CD4-positive, alpha-beta memory T cell (primary cell): Measurements from ENCODE around the gene DCTN1. TPM values are rescaled to one million over a fixed set of nuclear protein-coding genes. Genes with fewer than 3 reads are reported as not detected.

ENCODE experiments used
- CTCF ChIA-PET: fragments of 350-600 bp; sonication (Branson Sonifier 250); formaldehyde crosslinking; loops from one replicate; lab custom pipeline; 2021; ENCODE audit warnings: inconsistent platforms; ENCODE audit not compliant: partially characterized antibody; lab: Charles Lee
- POLR2A ChIA-PET: fragments of 350-600 bp; sonication (Branson Sonifier 250); formaldehyde crosslinking; loops from one replicate; lab custom pipeline; 2021; ENCODE audit not compliant: partially characterized antibody; lab: Charles Lee
- DNase-seq, 5 donors: peaks; one replicate each; pipeline versions ENCODE4 v3.0.0 to v3.0.0-alpha.2; 2020 to 2022; ENCODE audit warnings: mixed read lengths in 1 of 5
- H3K27ac ChIP-seq: one replicate; pipeline ENCODE4 v1.7.0; 2013; ENCODE audit warnings: low read depth, low read length
- H3K27me3 ChIP-seq: 2 replicates; pipeline ENCODE4 v1.7.0; 2013; ENCODE audit warnings: mild to moderate bottlenecking, low read length, moderate library complexity; ENCODE audit not compliant: insufficient read depth
- H3K36me3 ChIP-seq: 2 replicates; pipeline ENCODE4 v1.7.0; 2013; ENCODE audit warnings: mild to moderate bottlenecking, low read length, moderate library complexity; ENCODE audit not compliant: insufficient read depth
- H3K4me1 ChIP-seq: 2 replicates; pipeline ENCODE4 v1.7.0; 2013; ENCODE audit warnings: mild to moderate bottlenecking, low read length, moderate library complexity; ENCODE audit not compliant: insufficient read depth
- H3K4me3 ChIP-seq, 2 donors: one replicate each; pipeline ENCODE4 v1.7.0; 2013; ENCODE audit warnings: low read length in 2 of 2, mild to moderate bottlenecking in 1 of 2
- H3K9me3 ChIP-seq, 2 donors: one replicate each; pipeline ENCODE4 v1.7.0; 2013; ENCODE audit warnings: low read length in 2 of 2, control low read depth in 1 of 2; ENCODE audit not compliant: control insufficient read depth in 1 of 2
- H3K27ac Mint-ChIP-seq, 7 donors: one replicate each; pipeline ENCODE4 v1.8.0; 2020 to 2021; ENCODE audit warnings: mixed read lengths in 7 of 7, mild to moderate bottlenecking in 6 of 7, inconsistent platforms in 3 of 7, moderate library complexity in 3 of 7
- H3K27me3 Mint-ChIP-seq, 2 donors: one replicate each; pipeline ENCODE4 v1.8.0; 2020 to 2021; ENCODE audit warnings: mixed read lengths in 2 of 2
- H3K36me3 Mint-ChIP-seq, 2 donors: one replicate each; pipeline ENCODE4 v1.8.0; 2020 to 2021; ENCODE audit warnings: mixed read lengths in 2 of 2, inconsistent platforms in 1 of 2, mild to moderate bottlenecking in 1 of 2
- H3K4me1 Mint-ChIP-seq, 4 donors: one replicate each; pipeline ENCODE4 v1.8.0; 2020 to 2021; ENCODE audit warnings: mixed read lengths in 4 of 4, mild to moderate bottlenecking in 1 of 4
- H3K4me3 Mint-ChIP-seq, 8 donors: one replicate each; pipeline ENCODE4 v1.8.0; 2020 to 2021; ENCODE audit warnings: mixed read lengths in 8 of 8, mild to moderate bottlenecking in 7 of 8, moderate library complexity in 6 of 8, inconsistent platforms in 3 of 8
- H3K9me3 Mint-ChIP-seq, 8 donors: one replicate each; pipeline ENCODE4 v1.8.0; 2020 to 2021; ENCODE audit warnings: mixed read lengths in 8 of 8, mild to moderate bottlenecking in 5 of 8, inconsistent platforms in 3 of 8, moderate library complexity in 1 of 8
- intact Hi-C: fragments of 100-400 bp; cut with micrococcal nuclease; formaldehyde crosslinking; loops from one replicate; pipeline ENCODE4 v1.15.1; 2023
- polyA plus RNA-seq, 2 donors: library from polyadenylated mRNA; unstranded; fragments of 300-500 nt; fragmentation: Illumina TruSeq; gene quantifications; one replicate each; pipeline ENCODE4 v1.2.3, GENCODE V29; 2021
- total RNA-seq, 2 experiments: library from RNA; stranded (reverse); gene quantifications; one replicate each; pipeline ENCODE4 v1.2.3, GENCODE V29; 2021

The DCTN1 gene
- total and polyA plus RNA-seq, 4 experiments from 2014 or later = 24.4 to 115 (median 91.6) TPM

DNA sequence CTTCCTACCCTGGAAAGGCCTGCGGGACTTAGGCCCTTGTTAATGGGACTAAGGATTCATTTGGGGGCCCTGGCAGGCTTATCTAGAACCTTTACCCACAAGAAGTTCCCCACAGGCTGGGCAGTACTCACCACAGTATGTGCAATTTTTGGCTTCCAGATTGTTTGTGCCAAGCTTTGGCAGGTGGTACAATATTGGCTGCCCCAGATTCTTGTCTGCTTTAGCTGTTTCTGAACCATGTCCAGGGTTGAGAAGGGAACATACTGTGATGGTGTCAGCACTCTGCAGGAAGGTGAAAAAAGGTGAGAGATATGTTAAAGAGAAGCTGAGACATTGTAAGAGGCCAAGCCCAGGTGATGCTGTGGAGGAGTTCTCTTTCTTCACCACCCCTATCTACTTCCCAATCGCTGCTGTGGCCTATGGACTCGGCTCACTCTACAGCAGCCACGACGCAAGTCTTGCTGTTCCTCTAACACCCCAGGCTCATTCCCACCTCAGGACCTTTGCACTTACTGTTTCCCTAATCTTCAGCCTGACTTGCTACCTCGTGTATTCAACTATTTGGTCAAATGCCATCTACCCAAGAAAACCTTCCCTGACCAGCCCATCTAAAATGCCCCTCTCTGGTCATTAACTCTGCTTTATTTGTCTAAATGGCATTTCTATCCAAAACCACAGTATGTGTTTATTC lies 46.1 kb downstream of the DCTN1 start:
- H3K9me3 ChIP-seq = no peaks in the 10 kb centered on the region
- peak overlapping the region in 5 of 7 donors; percentile 5 to 88 (median 61) for H3K27ac Mint-ChIP-seq
- H3K27ac ChIP-seq = no peak overlapping the region
- CTCF ChIA-PET = interaction anchor here (0.6 to 12.8 kb wide), 46 partner anchors 8 to 515 kb away, joined by 3 to 303 read pairs (median 6); partner anchors contain the start of genes BOLA3, MRPL53, SLC4A5 and STAMBP
- no peaks in the 10 kb centered on the region for H3K27me3 Mint-ChIP-seq
- no peaks in the 10 kb centered on the region for H3K9me3 Mint-ChIP-seq
- H3K4me1 ChIP-seq = peaks cover 15% of the 10 kb centered on the region
- intact Hi-C loops = loop anchor here (2.0 to 10.0 kb wide), 2 partner anchors 179 to 253 kb away; no protein-coding TSS in a partner anchor
- peaks cover 3 to 5% of the 10 kb centered on the region in 2 donors for H3K36me3 Mint-ChIP-seq
- POLR2A ChIA-PET = interaction anchor here (1.7 kb wide), 1 partner anchor 68 kb away, joined by 4 read pairs; no protein-coding TSS in a partner anchor
- no peak for DNase-seq
- peaks cover 0 to 7% (median 7%) of the 10 kb centered on the region in 4 donors for H3K4me1 Mint-ChIP-seq
- H3K36me3 ChIP-seq = no peaks in the 10 kb centered on the region
- H3K4me3 Mint-ChIP-seq = no peak overlapping the region
- no peaks in the 10 kb centered on the region for H3K27me3 ChIP-seq
- H3K4me3 ChIP-seq = no peak overlapping the region

- H3K4me1 Mint-ChIP-seq = peaks cover 0 to 7% (median 7%) of the 10 kb centered on the region in 4 donors
- no peak overlapping the region for H3K4me3 ChIP-seq
- no peak overlapping the region for H3K27ac ChIP-seq
- no peak overlapping the region for H3K27ac Mint-ChIP-seq
- no peaks in the 10 kb centered on the region for H3K9me3 ChIP-seq
- no peak overlapping the region for H3K4me3 Mint-ChIP-seq
- no peaks in the 10 kb centered on the region for H3K27me3 Mint-ChIP-seq
- H3K36me3 ChIP-seq = no peaks in the 10 kb centered on the region
- H3K36me3 Mint-ChIP-seq = peaks cover 2 to 5% of the 10 kb centered on the region in 2 donors
- ChIA-PET CTCF (interaction anchor here (1.0 to 12.8 kb wide), 5 partner anchors 27 to 256 kb away, joined by 3 to 303 read pairs (median 4); no protein-coding TSS in a partner anchor), POLR2A (no interaction called here)
- no peak for DNase-seq
- peaks cover 15% of the 10 kb centered on the region for H3K4me1 ChIP-seq
- intact Hi-C loops = loop anchor here (10.0 kb wide), 1 partner anchor 178 kb away; no protein-coding TSS in a partner anchor
- no peaks in the 10 kb centered on the region for H3K9me3 Mint-ChIP-seq
- H3K27me3 ChIP-seq = no peaks in the 10 kb centered on the region
These were observed 46.9 kb downstream of the DCTN1 start for GRCh38 chr2:74333175-74333574.

- intact Hi-C loops = loop anchor here (10.0 kb wide), 1 partner anchor 178 kb away; no protein-coding TSS in a partner anchor
- H3K4me3 ChIP-seq = no peak overlapping the region
- H3K27ac Mint-ChIP-seq = peak overlapping the region in 2 of 7 donors; percentile 48 to 70
These were observed 47.4 kb downstream of the DCTN1 start for GRCh38 chr2:74332550-74333174.

GRCh38 chr2:74328573-74328972 lies 51.5 kb downstream of the DCTN1 start:
- H3K27me3 ChIP-seq = no peaks in the 10 kb centered on the region
- peaks cover 13 to 15% of the 10 kb centered on the region in 2 donors for H3K36me3 Mint-ChIP-seq
- H3K27ac Mint-ChIP-seq = no peak overlapping the region
- no peaks in the 10 kb centered on the region for H3K9me3 Mint-ChIP-seq
- POLR2A ChIA-PET = no interaction called here
- no peaks in the 10 kb centered on the region for H3K9me3 ChIP-seq
- CTCF ChIA-PET = interaction anchor here (3.0 kb wide), 1 partner anchor 78 kb away, joined by 13 read pairs; no protein-coding TSS in a partner anchor
- H3K4me1 ChIP-seq = peaks cover 3% of the 10 kb centered on the region
- H3K4me1 Mint-ChIP-seq = no peaks in the 10 kb centered on the region
- no peaks in the 10 kb centered on the region for H3K36me3 ChIP-seq
- no peak for DNase-seq
- no peak overlapping the region for H3K27ac ChIP-seq
- no peak overlapping the region for H3K4me3 ChIP-seq
- intact Hi-C loops = no loop called here
- no peak overlapping the region for H3K4me3 Mint-ChIP-seq
- H3K27me3 Mint-ChIP-seq = no peaks in the 10 kb centered on the region

More at GRCh38 chr2:74332550-74333174, 47.4 kb downstream of the DCTN1 start:
- Histone ChIP-seq H3K9me3 (no peaks in the 10 kb centered on the region), H3K27me3 (no peaks in the 10 kb centered on the region), H3K4me1 (peaks cover 18% of the 10 kb centered on the region), H3K27ac (no peak overlapping the region), H3K36me3 (no peaks in the 10 kb centered on the region)
- peaks cover 0 to 8% of the 10 kb centered on the region in 2 donors for H3K36me3 Mint-ChIP-seq
- H3K9me3 Mint-ChIP-seq = no peaks in the 10 kb centered on the region
- no peaks in the 10 kb centered on the region for H3K27me3 Mint-ChIP-seq
- peaks cover 0 to 7% (median 7%) of the 10 kb centered on the region in 4 donors for H3K4me1 Mint-ChIP-seq
- DNase-seq = no peak
- no peak overlapping the region for H3K4me3 Mint-ChIP-seq
- ChIA-PET POLR2A (no interaction called here), CTCF (interaction anchor here (1.0 to 12.8 kb wide), 4 partner anchors 27 to 256 kb away, joined by 3 to 303 read pairs (median 78); no protein-coding TSS in a partner anchor)

DNA sequence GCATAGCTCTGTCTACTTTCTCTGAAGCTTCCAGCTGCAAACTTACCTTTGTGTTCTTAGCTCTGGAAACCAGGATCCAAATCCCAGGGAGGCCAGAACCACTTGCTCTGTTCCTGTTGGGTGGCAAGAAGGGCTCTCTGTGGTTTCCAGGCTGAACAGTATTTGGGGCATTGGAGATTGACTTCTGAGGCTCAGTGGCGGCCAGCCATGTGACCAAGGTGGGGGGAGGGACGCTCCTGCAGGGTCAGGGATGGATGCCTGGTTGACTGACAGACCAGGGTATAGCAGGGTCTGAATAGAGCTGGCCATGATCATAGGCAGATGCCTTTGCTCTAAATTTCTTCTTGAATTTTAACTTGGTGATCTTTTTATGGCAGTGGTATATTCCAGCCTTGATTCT lies 52.0 kb downstream of the DCTN1 start:
- no peaks in the 10 kb centered on the region for H3K27me3 ChIP-seq
- Mint-ChIP-seq H3K27me3 (no peaks in the 10 kb centered on the region), H3K36me3 (peaks cover 17 to 18% of the 10 kb centered on the region in 2 donors), H3K4me3 (no peak overlapping the region), H3K4me1 (no peaks in the 10 kb centered on the region), H3K9me3 (no peaks in the 10 kb centered on the region), H3K27ac (peak overlapping the region in 2 of 7 donors; percentile 11 to 29)
- H3K9me3 ChIP-seq = no peaks in the 10 kb centered on the region
- H3K36me3 ChIP-seq = no peaks in the 10 kb centered on the region
- H3K27ac ChIP-seq = no peak overlapping the region
- intact Hi-C loops = no loop called here
- H3K4me3 ChIP-seq = no peak overlapping the region
- CTCF ChIA-PET = interaction anchor here (3.0 to 4.8 kb wide), 2 partner anchors 7 to 78 kb away, joined by 13 to 47 read pairs; no protein-coding TSS in a partner anchor
- H3K4me1 ChIP-seq = peaks cover 3% of the 10 kb centered on the region
- POLR2A ChIA-PET = no interaction called here
- no peak for DNase-seq

DNA sequence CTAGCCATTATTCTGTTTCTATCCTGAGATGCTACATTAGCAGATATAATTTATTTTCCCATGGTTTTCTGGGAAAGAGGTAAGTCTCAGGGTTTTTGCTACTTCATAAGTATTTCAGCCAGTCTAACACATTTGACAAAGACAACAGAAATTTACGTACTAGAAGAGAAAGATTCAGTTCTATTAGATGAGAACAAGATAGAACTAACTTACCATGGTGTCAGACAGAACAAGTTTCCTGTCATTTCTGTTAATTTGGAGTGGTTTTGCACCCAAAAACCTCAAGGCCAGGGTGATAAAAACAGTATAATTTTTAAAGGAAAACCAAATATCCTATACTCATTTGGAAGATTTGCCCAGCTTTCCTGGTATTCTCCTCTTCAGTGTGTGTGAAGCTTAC lies 52.5 kb downstream of the DCTN1 start:
- no peaks in the 10 kb centered on the region for H3K27me3 ChIP-seq

GRCh38 chr2:74327199-74327598 lies 52.9 kb downstream of the DCTN1 start:
- H3K27me3 ChIP-seq = no peaks in the 10 kb centered on the region
- intact Hi-C loops = no loop called here
- H3K27me3 Mint-ChIP-seq = no peaks in the 10 kb centered on the region
- H3K36me3 Mint-ChIP-seq = peaks cover 14 to 26% of the 10 kb centered on the region in 2 donors
- POLR2A ChIA-PET = no interaction called here
- no peaks in the 10 kb centered on the region for H3K9me3 ChIP-seq
- no peak overlapping the region for H3K27ac ChIP-seq
- H3K36me3 ChIP-seq = no peaks in the 10 kb centered on the region
- DNase-seq = no peak
- peaks cover 3% of the 10 kb centered on the region for H3K4me1 ChIP-seq
- H3K9me3 Mint-ChIP-seq = no peaks in the 10 kb centered on the region
- H3K27ac Mint-ChIP-seq = no peak overlapping the region
- no peak overlapping the region for H3K4me3 Mint-ChIP-seq
- CTCF ChIA-PET = interaction anchor here (1.5 to 4.8 kb wide), 3 partner anchors 8 to 77 kb away, joined by 3 to 47 read pairs (median 13); no protein-coding TSS in a partner anchor
- H3K4me1 Mint-ChIP-seq = no peaks in the 10 kb centered on the region
- H3K4me3 ChIP-seq = no peak overlapping the region

More for the DNA sequence above, 52.5 kb downstream of the DCTN1 start:
- H3K4me3 ChIP-seq = no peak overlapping the region
- Mint-ChIP-seq H3K27ac (no peak overlapping the region), H3K27me3 (no peaks in the 10 kb centered on the region), H3K4me1 (no peaks in the 10 kb centered on the region), H3K4me3 (no peak overlapping the region), H3K36me3 (peaks cover 14 to 22% of the 10 kb centered on the region in 2 donors), H3K9me3 (no peaks in the 10 kb centered on the region)
- ChIA-PET CTCF (interaction anchor here (3.0 to 4.8 kb wide), 2 partner anchors 8 to 78 kb away, joined by 13 to 47 read pairs; no protein-coding TSS in a partner anchor), POLR2A (no interaction called here)
- H3K27ac ChIP-seq = no peak overlapping the region
- H3K4me1 ChIP-seq = peaks cover 3% of the 10 kb centered on the region
- intact Hi-C loops = no loop called here
- H3K9me3 ChIP-seq = no peaks in the 10 kb centered on the region
- no peak for DNase-seq
- H3K36me3 ChIP-seq = no peaks in the 10 kb centered on the region
